AG10803 (cell line): ENCODE results near the gene PLXNA2.

ENCODE experiments used
- DNase-seq: peaks from one replicate; pipeline ENCODE4 v3.0.0; 2010; ENCODE audit warnings: low read depth
- H3K4me3 ChIP-seq: 2 replicates; pipeline ENCODE4 v1.5.1; 2011; ENCODE audit warnings: mild to moderate bottlenecking, low read length, control low read depth
- TF ChIP-seq, protein P1 (sequence below): conservative IDR thresholded peaks from 2 replicates; pipeline ENCODE4 v1.5.1; 2011; ENCODE audit warnings: mild to moderate bottlenecking, low read length, control low read depth, inconsistent platforms

Gene PLXNA2

GRCh38 chr1:208156741-208157140 lies 87.4 kb downstream of the PLXNA2 start:
- no peak for DNase-seq
- H3K4me3 ChIP-seq = no peak overlapping the region
- TF ChIP-seq, protein P1, sequence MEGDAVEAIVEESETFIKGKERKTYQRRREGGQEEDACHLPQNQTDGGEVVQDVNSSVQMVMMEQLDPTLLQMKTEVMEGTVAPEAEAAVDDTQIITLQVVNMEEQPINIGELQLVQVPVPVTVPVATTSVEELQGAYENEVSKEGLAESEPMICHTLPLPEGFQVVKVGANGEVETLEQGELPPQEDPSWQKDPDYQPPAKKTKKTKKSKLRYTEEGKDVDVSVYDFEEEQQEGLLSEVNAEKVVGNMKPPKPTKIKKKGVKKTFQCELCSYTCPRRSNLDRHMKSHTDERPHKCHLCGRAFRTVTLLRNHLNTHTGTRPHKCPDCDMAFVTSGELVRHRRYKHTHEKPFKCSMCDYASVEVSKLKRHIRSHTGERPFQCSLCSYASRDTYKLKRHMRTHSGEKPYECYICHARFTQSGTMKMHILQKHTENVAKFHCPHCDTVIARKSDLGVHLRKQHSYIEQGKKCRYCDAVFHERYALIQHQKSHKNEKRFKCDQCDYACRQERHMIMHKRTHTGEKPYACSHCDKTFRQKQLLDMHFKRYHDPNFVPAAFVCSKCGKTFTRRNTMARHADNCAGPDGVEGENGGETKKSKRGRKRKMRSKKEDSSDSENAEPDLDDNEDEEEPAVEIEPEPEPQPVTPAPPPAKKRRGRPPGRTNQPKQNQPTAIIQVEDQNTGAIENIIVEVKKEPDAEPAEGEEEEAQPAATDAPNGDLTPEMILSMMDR = no peak

- no peak for DNase-seq
- H3K4me3 ChIP-seq = no peak overlapping the region
- TF ChIP-seq, protein P1 = no peak
Measured at GRCh38 chr1:208156310-208156709, 87.9 kb downstream of the PLXNA2 start.

DNA sequence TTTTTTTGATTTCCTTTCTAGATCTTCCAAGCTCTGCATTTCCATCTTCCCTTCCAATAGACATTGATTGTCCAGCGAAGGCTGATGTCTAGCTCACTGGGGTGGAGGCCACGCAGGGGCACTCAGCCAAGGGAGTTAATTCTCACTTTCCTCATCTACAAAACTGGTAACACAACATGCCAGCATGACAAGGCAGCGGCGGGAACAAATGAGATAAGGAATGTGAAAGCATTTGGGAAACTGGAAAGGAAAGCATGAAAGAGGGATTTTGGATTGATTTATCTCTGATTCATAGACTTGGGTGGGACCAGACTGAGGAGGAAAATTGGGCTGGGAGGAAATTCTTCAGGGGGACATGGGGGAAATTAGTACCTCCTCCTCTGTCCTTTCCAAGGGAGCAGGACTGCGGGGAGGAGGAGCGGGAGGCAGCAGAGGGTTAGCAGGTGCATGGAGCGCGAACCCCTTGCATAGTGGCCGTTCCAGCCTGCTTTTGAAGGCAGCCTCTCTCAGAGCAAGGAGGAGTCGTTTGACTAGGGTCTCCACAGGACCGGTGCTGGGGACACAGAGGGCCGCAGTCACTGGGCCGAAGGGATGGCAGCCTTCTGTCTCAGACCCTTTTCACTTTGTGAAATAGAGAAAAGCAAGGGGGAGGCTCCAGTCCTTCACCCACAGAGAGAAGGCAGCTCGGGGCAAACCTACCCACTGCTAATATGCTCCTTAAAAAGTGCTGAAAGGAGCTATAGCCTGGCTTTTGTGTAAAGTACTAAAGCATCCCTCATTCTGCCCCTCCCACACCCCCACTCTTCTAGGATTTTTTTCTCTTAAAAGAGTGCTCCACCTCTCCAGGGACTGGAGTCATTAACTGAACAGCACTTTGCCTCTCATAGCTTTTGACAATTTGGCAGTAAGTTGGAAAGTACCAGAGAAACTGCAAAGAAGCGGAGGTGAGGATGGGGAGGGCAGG lies 89.2 kb downstream of the PLXNA2 start:
- TF ChIP-seq, protein P1 = no peak
- no peak for DNase-seq
- no peak overlapping the region for H3K4me3 ChIP-seq

DNA sequence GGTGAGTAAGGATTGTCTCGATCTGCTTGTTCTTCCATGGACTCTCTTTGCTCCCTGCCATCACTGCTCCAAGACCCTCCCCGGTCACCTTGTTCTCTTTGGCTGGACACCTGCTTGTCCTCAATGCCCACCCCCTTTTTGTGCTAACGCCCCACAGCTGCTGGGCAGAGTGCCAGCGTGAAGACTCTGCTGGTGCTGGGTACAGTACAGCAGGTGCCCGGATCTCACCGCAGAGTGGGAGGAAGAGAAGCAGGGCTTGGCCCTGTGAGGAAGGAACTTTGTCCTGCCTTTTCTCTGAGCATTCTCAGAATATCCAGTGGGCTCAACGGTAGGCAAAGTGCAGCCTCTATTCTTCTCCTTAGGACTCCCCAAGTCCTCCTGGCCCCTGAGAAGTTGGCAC lies 90.1 kb downstream of the PLXNA2 start:
- H3K4me3 ChIP-seq = no peak overlapping the region
- TF ChIP-seq, protein P1 = no peak
- no peak for DNase-seq

GRCh38 chr1:208153386-208153785 lies 90.8 kb downstream of the PLXNA2 start:
- H3K4me3 ChIP-seq = no peak overlapping the region
- no peak for DNase-seq
- TF ChIP-seq, protein P1 = no peak

- no peak for DNase-seq
- no peak overlapping the region for H3K4me3 ChIP-seq
- TF ChIP-seq, protein P1 = no peak
Measured at GRCh38 chr1:208151728-208152598, 92.2 kb downstream of the PLXNA2 start.
